ENCODE data around the gene LILRB5.

DNA sequence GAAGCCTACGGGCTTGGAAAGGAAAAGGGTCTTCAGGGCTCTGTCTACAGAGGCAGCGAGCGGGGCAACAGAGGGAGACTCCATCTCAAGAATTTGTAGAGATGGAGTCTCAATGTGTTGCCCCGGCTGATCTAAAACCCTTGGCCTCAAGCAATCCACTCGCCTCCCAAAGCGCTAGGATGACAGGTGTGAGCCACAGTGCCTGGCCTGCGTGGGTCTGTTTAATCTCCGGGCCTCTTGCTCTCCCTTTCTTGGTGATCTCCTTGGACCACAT, 48.4 kb downstream of the LILRB5 start:
- TF ChIP-seq GATA2 (IDR thresholded peaks at IDR 0.05; ENCODE audit: low read depth, low read length) (no peak), GATA3 (IDR thresholded peaks at IDR 0.05; ENCODE audit: low read depth, low read length) (no peak)

Measured in SH-SY5Y (cell line).